Cardiac muscle cell (in vitro differentiated cells and primary cell): Measurements from ENCODE around the gene HDLBP. TPM values are rescaled to one million over a fixed set of nuclear protein-coding genes. Genes with fewer than 3 reads are reported as not detected.
"Not testable (repeated sequence)": the region's sequence is repeated elsewhere in the genome, so short reads cannot be mapped to it uniquely, and the experiment has no call there.

Experiments used
- DNase-seq, 2 donors: peaks; one replicate each; pipeline versions ENCODE4 v3.0.0 to v3.0.0-alpha.2; 2010 to 2017; ENCODE audit warnings: low read depth in 1 of 2, low spot score in 1 of 2
- H3K27ac ChIP-seq: fragments of 200-600 bp; sonication (generic); 2 replicates; pipeline ENCODE4 v1.5.1; 2016
- H3K27me3 ChIP-seq: fragments of 200-600 bp; sonication (generic); 2 replicates; pipeline ENCODE4 v1.6.0; 2016; ENCODE audit warnings: control low read depth
- H3K36me3 ChIP-seq: fragments of 200-600 bp; sonication (generic); 2 replicates; pipeline ENCODE4 v1.5.1; 2016; ENCODE audit warnings: control low read depth
- H3K4me1 ChIP-seq: fragments of 200-600 bp; sonication (generic); 2 replicates; pipeline ENCODE4 v1.8.1; 2017; ENCODE audit warnings: low read depth, mild to moderate bottlenecking, mixed run types
- H3K4me3 ChIP-seq: fragments of 200-600 bp; sonication (generic); 2 replicates; pipeline ENCODE4 v1.5.1; 2016; ENCODE audit warnings: mild to moderate bottlenecking
- H3K9me3 ChIP-seq: fragments of 200-600 bp; sonication (generic); 2 replicates; pipeline ENCODE4 v1.5.1; 2017; ENCODE audit warnings: low read depth, mild to moderate bottlenecking, control low read depth
- polyA plus RNA-seq: library from polyadenylated mRNA; unstranded; fragments of >200 nt; fragmentation: Nextera tagmentation; extraction: Ambion mirVana; gene quantifications from 2 replicates; pipeline ENCODE4 v1.2.1, GENCODE V29; 2016
- total RNA-seq: library from RNA; depleted of rRNA; stranded (reverse); fragments of >200 nt; gene quantifications from 2 replicates; pipeline ENCODE4 v1.2.3, GENCODE V29; 2016
- TF ChIP-seq, protein P1 (sequence below): IDR thresholded peaks from 2 replicates; pipeline ENCODE4 v1.5.1; 2012; ENCODE audit warnings: low read depth, mild to moderate bottlenecking, low read length

The HDLBP gene
- total and polyA plus RNA-seq, 2 experiments from 2014 or later, result 261 to 313 TPM

DNA sequence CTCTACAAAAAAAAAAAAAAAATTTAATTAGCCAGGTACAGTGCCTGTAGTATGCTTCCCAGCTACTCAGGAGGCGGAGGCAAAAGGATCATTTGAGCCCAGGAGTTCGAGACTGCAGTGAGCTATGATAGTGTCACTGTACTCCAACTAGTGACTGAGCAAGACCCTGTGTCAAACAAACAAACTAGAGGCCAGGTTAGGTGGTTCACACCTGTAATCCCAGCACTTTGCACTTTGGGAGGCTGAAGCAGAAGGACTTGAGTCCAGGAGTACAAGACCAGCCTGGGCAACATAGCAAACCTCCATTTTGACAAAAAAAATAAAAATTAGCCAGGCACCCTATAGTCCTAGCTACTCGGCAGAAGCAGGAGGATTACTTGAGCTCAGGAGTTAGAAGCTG is 13.4 kb downstream of the HDLBP start:
- TF ChIP-seq, protein P1, sequence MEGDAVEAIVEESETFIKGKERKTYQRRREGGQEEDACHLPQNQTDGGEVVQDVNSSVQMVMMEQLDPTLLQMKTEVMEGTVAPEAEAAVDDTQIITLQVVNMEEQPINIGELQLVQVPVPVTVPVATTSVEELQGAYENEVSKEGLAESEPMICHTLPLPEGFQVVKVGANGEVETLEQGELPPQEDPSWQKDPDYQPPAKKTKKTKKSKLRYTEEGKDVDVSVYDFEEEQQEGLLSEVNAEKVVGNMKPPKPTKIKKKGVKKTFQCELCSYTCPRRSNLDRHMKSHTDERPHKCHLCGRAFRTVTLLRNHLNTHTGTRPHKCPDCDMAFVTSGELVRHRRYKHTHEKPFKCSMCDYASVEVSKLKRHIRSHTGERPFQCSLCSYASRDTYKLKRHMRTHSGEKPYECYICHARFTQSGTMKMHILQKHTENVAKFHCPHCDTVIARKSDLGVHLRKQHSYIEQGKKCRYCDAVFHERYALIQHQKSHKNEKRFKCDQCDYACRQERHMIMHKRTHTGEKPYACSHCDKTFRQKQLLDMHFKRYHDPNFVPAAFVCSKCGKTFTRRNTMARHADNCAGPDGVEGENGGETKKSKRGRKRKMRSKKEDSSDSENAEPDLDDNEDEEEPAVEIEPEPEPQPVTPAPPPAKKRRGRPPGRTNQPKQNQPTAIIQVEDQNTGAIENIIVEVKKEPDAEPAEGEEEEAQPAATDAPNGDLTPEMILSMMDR, result no peak
- no peaks in the 10 kb centered on the region for H3K36me3 ChIP-seq
- no peak overlapping the region for H3K4me3 ChIP-seq
- DNase-seq, result no peak
- H3K27ac ChIP-seq, result peak overlapping the region; percentile 93
- peaks cover 21% of the 10 kb centered on the region for H3K4me1 ChIP-seq
- H3K27me3 ChIP-seq, result no peaks in the 10 kb centered on the region
- no peaks in the 10 kb centered on the region for H3K9me3 ChIP-seq

DNA sequence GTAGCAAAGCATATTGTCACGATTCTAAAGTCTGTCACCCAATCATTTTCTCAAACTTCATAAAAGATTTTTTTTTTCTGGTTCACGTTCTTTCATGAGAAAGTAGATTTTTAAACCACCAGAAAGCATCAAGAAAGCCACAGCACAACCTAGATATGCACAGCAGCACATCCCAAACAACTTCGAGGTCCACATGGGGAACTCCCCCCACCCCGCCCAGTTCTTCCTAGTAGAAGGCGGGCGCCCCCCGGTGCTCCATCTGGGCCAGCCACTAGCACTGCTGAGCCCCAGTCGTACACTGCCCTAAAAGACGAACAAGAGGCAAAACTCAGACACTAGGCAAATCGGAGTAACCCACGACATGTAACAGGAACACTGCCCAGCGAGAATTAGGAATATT is 15.5 kb downstream of the HDLBP start:
- no peaks in the 10 kb centered on the region for H3K9me3 ChIP-seq
- no peak for DNase-seq
- H3K36me3 ChIP-seq, result no peaks in the 10 kb centered on the region
- no peaks in the 10 kb centered on the region for H3K27me3 ChIP-seq
- TF ChIP-seq, protein P1, result no peak
- H3K4me3 ChIP-seq, result no peak overlapping the region
- no peak overlapping the region for H3K27ac ChIP-seq
- H3K4me1 ChIP-seq, result peaks cover 21% of the 10 kb centered on the region

GRCh38 chr2:241298673-241299072 is 16.8 kb downstream of the HDLBP start:
- TF ChIP-seq, protein P1, result no peak
- no peak for DNase-seq
- H3K4me3 ChIP-seq, result no peak overlapping the region

GRCh38 chr2:241296767-241297166 is 18.7 kb downstream of the HDLBP start:
- DNase-seq, result no peak
- Histone ChIP-seq H3K4me3 (no peak overlapping the region), H3K36me3 (no peaks in the 10 kb centered on the region), H3K27me3 (no peaks in the 10 kb centered on the region), H3K9me3 (no peaks in the 10 kb centered on the region), H3K27ac (no peak overlapping the region), H3K4me1 (no peaks in the 10 kb centered on the region)
- TF ChIP-seq, protein P1, result no peak

More at GRCh38 chr2:241298673-241299072, 16.8 kb downstream of the HDLBP start:
- Histone ChIP-seq H3K9me3 (no peaks in the 10 kb centered on the region), H3K27ac (no peak overlapping the region), H3K27me3 (no peaks in the 10 kb centered on the region), H3K36me3 (no peaks in the 10 kb centered on the region), H3K4me1 (peaks cover 19% of the 10 kb centered on the region)

- no peaks in the 10 kb centered on the region for H3K9me3 ChIP-seq
- no peaks in the 10 kb centered on the region for H3K27me3 ChIP-seq
- no peaks in the 10 kb centered on the region for H3K4me1 ChIP-seq
- no peak overlapping the region for H3K27ac ChIP-seq
- H3K36me3 ChIP-seq, result no peaks in the 10 kb centered on the region
- TF ChIP-seq, protein P1, result no peak
- DNase-seq, result peak in 1 of 2 donors; percentile 23
- no peak overlapping the region for H3K4me3 ChIP-seq
Observed at GRCh38 chr2:241295326-241296095, 20.0 kb downstream of the HDLBP start.

GRCh38 chr2:241293378-241293797 is 22.1 kb downstream of the HDLBP start:
- not testable (repeated sequence) for H3K36me3 ChIP-seq, DNase-seq, H3K27ac ChIP-seq, H3K4me3 ChIP-seq, H3K9me3 ChIP-seq, H3K27me3 ChIP-seq
- H3K4me1 ChIP-seq, result peaks cover 11% of the 10 kb centered on the region
